Cardiac fibroblast (primary cell): ENCODE measurements around the gene TBC1D7.

ENCODE experiments used
- DNase-seq, 2 donors: peaks; one replicate each; pipeline versions ENCODE4 v3.0.0 to v3.0.0-alpha.2; 2010; ENCODE audit warnings: low read depth in 2 of 2
- H3K4me3 ChIP-seq, 2 donors: replicated peaks in 1 of 2; 1 replicate in 1 of 2; 2 replicates in 1 of 2; pipeline ENCODE4 v1.5.1; 2011; ENCODE audit warnings: low read depth in 2 of 2, low read length in 2 of 2, mild to moderate bottlenecking in 2 of 2, moderate library complexity in 1 of 2
- CTCF ChIP-seq: IDR thresholded peaks from one replicate; pipeline ENCODE4 v1.5.1; 2011; ENCODE audit warnings: low read depth, mild to moderate bottlenecking, low read length, inconsistent platforms

The TBC1D7 gene

GRCh38 chr6:13372076-13372475 is 43.7 kb upstream of the TBC1D7 start:
- no peak for DNase-seq
- no peak overlapping the region for H3K4me3 ChIP-seq
- no peak for TF ChIP-seq CTCF

DNA sequence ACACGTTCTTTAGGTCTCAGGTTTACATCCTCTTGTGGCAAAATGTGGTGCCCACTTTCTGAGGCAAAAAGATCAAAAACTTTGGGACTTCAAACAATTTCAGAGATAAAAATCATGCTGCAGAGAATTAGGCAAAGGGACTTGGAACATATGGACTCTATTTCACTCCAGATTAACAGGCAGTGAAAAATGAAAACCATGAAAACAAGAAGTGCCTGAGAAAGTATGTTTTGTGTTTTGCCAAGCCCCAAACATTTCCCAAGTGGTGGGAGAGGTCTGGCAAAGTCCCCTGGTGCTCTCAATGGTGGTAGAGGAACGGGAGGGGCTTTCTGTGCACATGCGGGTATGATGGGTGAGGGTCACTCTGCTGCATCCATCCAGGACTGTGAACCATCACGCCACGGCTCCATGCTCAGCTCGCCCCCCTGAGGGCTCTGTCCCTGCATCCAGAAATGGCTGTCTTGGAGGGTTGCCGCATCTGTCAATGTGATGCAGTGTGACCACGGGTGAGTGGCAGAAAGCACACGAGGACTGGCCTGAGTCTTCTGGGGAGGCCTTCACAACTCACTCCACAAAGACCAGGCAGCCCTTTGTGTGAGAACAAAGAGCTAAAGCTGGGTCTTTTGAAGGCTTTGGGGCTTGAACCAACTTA is 43.2 kb upstream of the TBC1D7 start:
- no peak overlapping the region for H3K4me3 ChIP-seq
- TF ChIP-seq CTCF: no peak
- DNase-seq: no peak

DNA sequence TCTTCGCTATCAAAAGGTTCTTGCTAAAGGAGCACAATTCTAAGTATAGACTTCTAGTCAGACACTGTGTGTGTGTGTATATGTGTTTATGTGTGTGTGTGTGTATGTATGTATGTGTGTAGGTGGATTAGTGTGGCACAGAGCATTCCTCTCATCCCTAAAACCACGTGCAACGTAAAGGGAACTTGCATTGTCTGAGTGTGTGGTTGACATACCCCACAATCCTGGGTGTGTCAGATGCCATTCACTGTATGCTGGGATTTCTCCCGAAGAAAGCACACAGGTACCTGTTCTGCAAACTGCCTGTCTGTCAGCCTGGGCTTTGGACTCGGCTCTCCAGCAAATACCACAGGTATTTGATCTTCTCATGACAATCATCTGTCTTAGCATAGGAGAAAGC is 42.3 kb upstream of the TBC1D7 start:
- DNase-seq: no peak
- no peak for TF ChIP-seq CTCF
- H3K4me3 ChIP-seq: no peak overlapping the region

GRCh38 chr6:13369591-13369990 is 41.3 kb upstream of the TBC1D7 start:
- no peak for TF ChIP-seq CTCF
- no peak for DNase-seq
- H3K4me3 ChIP-seq: no peak overlapping the region

GRCh38 chr6:13368731-13369115 is 40.4 kb upstream of the TBC1D7 start:
- H3K4me3 ChIP-seq: no peak overlapping the region
- no peak for TF ChIP-seq CTCF
- DNase-seq: peak in 1 of 2 donors; percentile 68

DNA sequence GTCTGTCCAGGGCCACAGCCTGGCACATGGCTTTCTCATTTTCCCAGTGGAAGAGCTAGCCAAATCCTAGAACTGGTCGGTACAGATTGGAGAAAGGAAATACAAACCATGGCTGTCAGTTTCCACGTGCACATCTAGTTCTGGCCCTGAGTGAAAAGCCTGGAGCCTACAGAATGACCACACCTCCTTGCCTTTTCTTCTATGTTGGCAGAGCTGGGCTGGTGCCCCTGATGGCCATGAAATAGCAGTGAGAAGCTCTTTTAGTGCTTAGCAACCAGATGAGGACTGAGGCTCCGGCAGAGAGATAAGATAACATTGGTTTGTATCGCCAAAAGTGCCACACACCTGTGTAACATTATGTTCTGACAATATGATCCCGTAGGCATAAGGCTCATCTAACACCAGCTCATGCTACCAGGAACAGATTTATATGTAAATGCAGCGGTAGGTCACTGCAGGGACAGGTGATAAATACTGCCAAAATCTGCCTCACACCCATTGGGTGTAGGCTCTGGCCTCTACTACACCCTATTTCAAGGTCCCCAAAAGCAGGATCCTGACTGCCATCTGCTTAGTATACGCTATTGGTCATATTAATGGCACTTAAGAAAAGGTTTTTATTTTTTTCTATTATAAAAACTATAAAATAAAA is 39.9 kb upstream of the TBC1D7 start:
- no peak for DNase-seq
- TF ChIP-seq CTCF: no peak
- no peak overlapping the region for H3K4me3 ChIP-seq

DNA sequence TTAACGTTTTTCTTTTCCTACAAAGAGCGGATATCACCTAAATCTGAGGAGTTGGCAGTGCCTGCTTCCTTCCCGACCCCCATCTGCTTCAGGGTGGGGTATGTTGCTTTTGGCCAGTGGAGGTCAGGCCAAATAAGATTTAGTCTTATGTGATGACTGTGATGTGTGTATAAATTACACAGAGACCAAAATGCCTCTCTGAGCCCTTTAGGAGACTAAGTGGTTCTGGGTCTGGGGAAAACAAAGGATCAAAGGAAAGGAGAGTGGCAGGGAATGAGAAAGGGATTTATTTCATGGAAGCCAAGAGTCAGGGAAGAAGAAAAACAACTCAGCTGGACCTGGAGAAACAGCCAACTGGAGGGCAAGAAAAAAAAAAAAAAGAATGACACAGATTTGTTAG is 39.1 kb upstream of the TBC1D7 start:
- no peak for DNase-seq
- TF ChIP-seq CTCF: no peak

More for the DNA sequence above, 39.1 kb upstream of the TBC1D7 start:
- no peak overlapping the region for H3K4me3 ChIP-seq
